Caco-2 (cell line): Measurements from ENCODE around the gene TSPAN9. TPM values are rescaled to one million over a fixed set of nuclear protein-coding genes. Genes with fewer than 3 reads are reported as not detected.

Source experiments
- BruUV-seq: library from RNA; stranded (reverse); fragments of 400-500 nt; replicated peaks from 2 replicates; lab custom pipeline; 2021; lab: Mats Ljungman, UMichigan
- CTCF ChIA-PET: fragments of 300-600 bp; sonication (Branson Sonifier 250); formaldehyde crosslinking; loops from one replicate; lab custom pipeline; 2022; ENCODE audit warnings: antibody characterized with exemption; lab: Charles Lee
- POLR2A ChIA-PET: fragments of 300-600 bp; sonication (Branson Sonifier 250); formaldehyde crosslinking; loops from one replicate; lab custom pipeline; 2022; ENCODE audit warnings: antibody characterized with exemption; lab: Charles Lee
- DNase-seq, 2 experiments: peaks; one replicate each; pipeline versions ENCODE4 v3.0.0 to v3.0.0-alpha.2; 2020 to 2022
- H3K27me3 ChIP-seq: replicated peaks from 2 replicates; pipeline ENCODE4 v1.6.0; 2011; ENCODE audit warnings: low read length; ENCODE audit not compliant: control insufficient read depth, insufficient read depth
- H3K36me3 ChIP-seq: 2 replicates; pipeline ENCODE4 v1.5.1; 2011; ENCODE audit warnings: low read length; ENCODE audit not compliant: control insufficient read depth, insufficient read depth
- H3K4me1 ChIP-seq: fragments of 250-450 bp; sonication (Bioruptor Pico); 2 replicates; pipeline ENCODE4 v1.5.1; 2020; ENCODE audit warnings: mild to moderate bottlenecking
- H3K4me3 ChIP-seq: 2 replicates; pipeline ENCODE4 v1.5.1; 2011; ENCODE audit warnings: low read depth, mild to moderate bottlenecking, control low read depth, low read length
- H3K9me3 ChIP-seq: fragments of 250-450 bp; sonication (Bioruptor Pico); 2 replicates; pipeline ENCODE4 v1.5.1; 2020; ENCODE audit warnings: mild to moderate bottlenecking, moderate library complexity
- H3K27ac Mint-ChIP-seq: one replicate; pipeline ENCODE4 v1.8.0; 2022; ENCODE audit warnings: mixed read lengths; ENCODE audit not compliant: unreplicated experiment
- H3K27me3 Mint-ChIP-seq: one replicate; pipeline ENCODE4 v1.8.0; 2022; ENCODE audit warnings: mixed read lengths; ENCODE audit not compliant: insufficient read depth, unreplicated experiment
- H3K36me3 Mint-ChIP-seq: one replicate; pipeline ENCODE4 v1.8.0; 2022; ENCODE audit warnings: mild to moderate bottlenecking, mixed read lengths; ENCODE audit not compliant: insufficient read depth, unreplicated experiment
- H3K4me1 Mint-ChIP-seq: one replicate; pipeline ENCODE4 v1.8.0; 2022; ENCODE audit warnings: low read depth, mixed read lengths; ENCODE audit not compliant: unreplicated experiment
- H3K4me3 Mint-ChIP-seq: one replicate; pipeline ENCODE4 v1.8.0; 2022; ENCODE audit warnings: mild to moderate bottlenecking, moderate library complexity, mixed read lengths; ENCODE audit not compliant: unreplicated experiment
- H3K9me3 Mint-ChIP-seq: one replicate; pipeline ENCODE4 v1.8.0; 2022; ENCODE audit warnings: mixed read lengths; ENCODE audit not compliant: unreplicated experiment
- CTCF ChIP-seq, 2 experiments: fragments of 200-600 bp in 1 of 2; IDR thresholded peaks; 1 replicate in 1 of 2; 2 replicates in 1 of 2; pipeline versions ENCODE4 v1.5.1 to v1.8.0; 2011 to 2022; ENCODE audit warnings: antibody characterized with exemption in 1 of 2, control low read depth in 1 of 2, inconsistent platforms in 1 of 2, low read depth in 1 of 2, low read length in 1 of 2, mild to moderate bottlenecking in 1 of 2, moderate library complexity in 1 of 2; ENCODE audit not compliant: insufficient read depth in 1 of 2, severe bottlenecking in 1 of 2, unreplicated experiment in 1 of 2
- intact Hi-C: fragments of 100-400 bp; cut with micrococcal nuclease; formaldehyde crosslinking; loops from one replicate; pipeline ENCODE4 v1.10.0; 2022; ENCODE audit not compliant: unreplicated experiment
- total RNA-seq: library from RNA; stranded (reverse); gene quantifications from 2 replicates; pipeline ENCODE4 v1.2.3, GENCODE V29; 2022

The TSPAN9 gene
- total RNA-seq, 1 experiment from 2014 or later = 49.1 TPM

GRCh38 chr12:3177778-3178425 lies 100.7 kb downstream of the TSPAN9 start:
- H3K27me3 ChIP-seq = no peaks in the 10 kb centered on the region
- intact Hi-C loops = no loop called here
- no peaks in the 10 kb centered on the region for H3K9me3 Mint-ChIP-seq
- no peaks in the 10 kb centered on the region for H3K4me1 Mint-ChIP-seq
- no TSS peak for BruUV-seq
- H3K36me3 ChIP-seq = no peaks in the 10 kb centered on the region
- CTCF ChIA-PET = no interaction called here
- POLR2A ChIA-PET = no interaction called here
- H3K36me3 Mint-ChIP-seq = no peaks in the 10 kb centered on the region
- TF ChIP-seq CTCF (IDR thresholded peaks at IDR 0.05; ENCODE audit: insufficient read depth in 1 of 2, low read depth in 1 of 2, low read length in 1 of 2, severe bottlenecking in 1 of 2, unreplicated experiment in 1 of 2) = no peak
- no peaks in the 10 kb centered on the region for H3K9me3 ChIP-seq
- H3K4me3 ChIP-seq = no peak overlapping the region
- H3K27ac Mint-ChIP-seq = no peak overlapping the region
- no peak overlapping the region for H3K4me3 Mint-ChIP-seq
- no peak for DNase-seq
- H3K27me3 Mint-ChIP-seq = no peaks in the 10 kb centered on the region
- H3K4me1 ChIP-seq = no peaks in the 10 kb centered on the region

DNA sequence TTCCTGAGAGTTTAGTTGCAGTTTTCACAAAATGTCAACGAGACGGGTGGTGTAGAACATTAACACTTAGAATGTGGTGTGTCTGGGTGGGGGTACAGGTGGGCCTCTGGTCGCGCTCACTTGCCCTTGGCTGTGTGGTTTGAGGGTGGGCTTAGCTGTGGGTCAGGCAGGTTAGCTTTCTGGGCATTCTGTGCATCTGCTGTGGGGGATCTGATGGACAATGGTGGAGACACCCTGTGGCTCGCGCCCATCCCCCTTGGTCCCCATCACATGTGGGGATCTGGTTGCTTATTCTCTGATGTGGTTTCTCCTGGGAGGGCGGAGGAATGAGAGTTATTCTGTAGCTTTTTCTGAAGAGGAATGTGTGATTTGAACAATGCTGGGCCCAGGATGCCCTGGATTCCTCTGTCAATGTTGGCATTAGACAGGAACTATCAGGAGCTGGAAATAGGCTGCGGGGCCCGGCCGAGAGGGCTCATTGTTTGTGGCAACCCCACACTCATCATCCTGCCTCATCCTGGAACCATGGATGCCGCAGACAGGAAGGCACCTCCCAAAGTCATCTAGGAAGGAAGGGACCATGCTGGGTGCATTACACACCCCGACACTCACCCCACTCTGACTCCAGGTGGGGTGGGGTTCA lies 101.6 kb downstream of the TSPAN9 start:
- no peaks in the 10 kb centered on the region for H3K36me3 Mint-ChIP-seq
- H3K4me1 Mint-ChIP-seq = no peaks in the 10 kb centered on the region
- Histone ChIP-seq H3K4me1 (no peaks in the 10 kb centered on the region), H3K4me3 (no peak overlapping the region), H3K9me3 (no peaks in the 10 kb centered on the region), H3K27me3 (no peaks in the 10 kb centered on the region), H3K36me3 (no peaks in the 10 kb centered on the region)
- no TSS peak for BruUV-seq
- no peaks in the 10 kb centered on the region for H3K27me3 Mint-ChIP-seq
- no peaks in the 10 kb centered on the region for H3K9me3 Mint-ChIP-seq
- intact Hi-C loops = no loop called here
- TF ChIP-seq CTCF (IDR thresholded peaks at IDR 0.05; ENCODE audit: insufficient read depth in 1 of 2, low read depth in 1 of 2, low read length in 1 of 2, severe bottlenecking in 1 of 2, unreplicated experiment in 1 of 2) = no peak
- POLR2A ChIA-PET = no interaction called here
- H3K4me3 Mint-ChIP-seq = no peak overlapping the region
- CTCF ChIA-PET = interaction anchor here (0.6 to 1.1 kb wide), 2 partner anchors 16 to 105 kb away, joined by 3 to 5 read pairs; no protein-coding TSS in a partner anchor
- no peak for DNase-seq
- H3K27ac Mint-ChIP-seq = no peak overlapping the region

- no peak for DNase-seq
- H3K9me3 Mint-ChIP-seq = no peaks in the 10 kb centered on the region
- H3K36me3 Mint-ChIP-seq = no peaks in the 10 kb centered on the region
- peaks cover under 1% of the 10 kb centered on the region for H3K4me1 Mint-ChIP-seq
- H3K4me3 Mint-ChIP-seq = no peak overlapping the region
- ChIA-PET CTCF (interaction anchor here (1.1 kb wide), 1 partner anchor 106 kb away, joined by 3 read pairs; no protein-coding TSS in a partner anchor), POLR2A (no interaction called here)
- H3K27me3 ChIP-seq = no peaks in the 10 kb centered on the region
- H3K4me3 ChIP-seq = no peak overlapping the region
- H3K4me1 ChIP-seq = no peaks in the 10 kb centered on the region
- H3K27ac Mint-ChIP-seq = no peak overlapping the region
- no peak for TF ChIP-seq CTCF (IDR thresholded peaks at IDR 0.05; ENCODE audit: insufficient read depth in 1 of 2, low read depth in 1 of 2, low read length in 1 of 2, severe bottlenecking in 1 of 2, unreplicated experiment in 1 of 2)
- no peaks in the 10 kb centered on the region for H3K9me3 ChIP-seq
- H3K27me3 Mint-ChIP-seq = no peaks in the 10 kb centered on the region
- no TSS peak for BruUV-seq
- no peaks in the 10 kb centered on the region for H3K36me3 ChIP-seq
- intact Hi-C loops = no loop called here
Observed at GRCh38 chr12:3179731-3180130, 102.6 kb downstream of the TSPAN9 start.
